K562 (cell line): ENCODE results near the gene UNC13A. TPM values are rescaled to one million over a fixed set of nuclear protein-coding genes. Genes with fewer than 3 reads are reported as not detected.

Experiments
- GABPA ChIP-seq: fragments of 200-800 bp; sonication (Bioruptor generic); conservative IDR thresholded peaks from 2 replicates; pipeline ENCODE4 v1.6.1; 2016; ENCODE audit warnings: low read depth, missing genetic modification characterization, missing compliant biosample characterization
- KLF1 ChIP-seq: fragments of 450-650 bp; IDR thresholded peaks from 2 replicates; pipeline ENCODE4 v1.6.1; 2016; ENCODE audit warnings: missing genetic modification characterization, missing compliant biosample characterization
- POLR2G ChIP-seq: fragments of 200-400 bp; formaldehyde crosslinking; IDR thresholded peaks from 2 replicates; pipeline ENCODE4 v1.6.1; 2017; ENCODE audit warnings: low read depth, mild to moderate bottlenecking, antibody characterized with exemption, low read length, moderate library complexity
- RFX1 ChIP-seq: fragments of 450-650 bp; IDR thresholded peaks from 2 replicates; pipeline ENCODE4 v1.6.1; 2016; ENCODE audit warnings: mild to moderate bottlenecking, moderate library complexity
- RFX7 ChIP-seq: fragments of 250-450 bp; sonication (Bioruptor Pico); IDR thresholded peaks from 2 replicates; pipeline ENCODE4 v1.5.1; 2021; ENCODE audit warnings: mild to moderate bottlenecking
- YY1 ChIP-seq, 3 experiments: IDR thresholded peaks; 2 replicates each; pipeline ENCODE4 v1.6.1; 2011; ENCODE audit warnings: low read length in 2 of 3, mild to moderate bottlenecking in 2 of 3, moderate library complexity in 2 of 3, borderline replicate concordance in 1 of 3, control low read depth in 1 of 3, low read depth in 1 of 3; ENCODE audit not compliant: insufficient read depth in 3 of 3, insufficient replicate concordance in 2 of 3, control insufficient read depth in 1 of 3, insufficient read length in 1 of 3; ENCODE audit errors: extremely low read depth in 1 of 3
- ZBTB40 ChIP-seq, 2 experiments: fragments of 450-650 bp in 1 of 2; sonication (generic) in 1 of 2; formaldehyde crosslinking in 1 of 2; IDR thresholded peaks; 2 replicates each; pipeline versions ENCODE4 v1.7.1 to v1.9.0; 2016 to 2022; ENCODE audit warnings: inconsistent platforms in 1 of 2, mild to moderate bottlenecking in 1 of 2, missing genetic modification reagents in 1 of 2
- ZHX1 ChIP-seq: fragments of 150-350 bp; conservative IDR thresholded peaks from 2 replicates; pipeline ENCODE4 v1.6.1; 2014; ENCODE audit warnings: low read length
- ZSCAN29 ChIP-seq: fragments of 450-650 bp; IDR thresholded peaks from 2 replicates; pipeline ENCODE4 v1.6.1; 2017
- polyA plus RNA-seq, 8 experiments: library from polyadenylated mRNA; depleted of rRNA in 4 of 8; stranded (reverse) in 5 of 8; unstranded in 3 of 8; fragments of >200 nt; fragmentation: Nextera tagmentation in 2 of 8; fragmentation: Illumina TruSeq in 1 of 8; extraction: Ambion mirVana in 2 of 8; extraction: Trizol in 1 of 8; gene quantifications; 2 replicates each; pipeline versions ENCODE4 v1.2.1 to v1.2.3, GENCODE V29; 2011 to 2014; ENCODE audit warnings: inconsistent platforms in 1 of 8, missing spikeins in 1 of 8
- total RNA-seq, 7 experiments: library from RNA; depleted of rRNA in 6 of 7; stranded (reverse); fragments of >200 nt in 6 of 7; fragmentation: Illumina TruSeq in 2 of 7; extraction: Trizol in 2 of 7; gene quantifications; 2 replicates each; pipeline versions ENCODE4 v1.2.1 to v1.2.3, GENCODE V29; 2011 to 2021; ENCODE audit warnings: low replicate concordance in 1 of 7
- TF ChIP-seq, protein P1 (sequence below): fragments of 250-450 bp; sonication (Bioruptor Pico); IDR thresholded peaks from 2 replicates; pipeline ENCODE4 v1.5.0; 2021
- TF ChIP-seq, protein P2 (sequence below): fragments of 450-650 bp; IDR thresholded peaks from 2 replicates; pipeline ENCODE4 v1.6.1; 2018; ENCODE audit warnings: mild to moderate bottlenecking, low read depth; ENCODE audit not compliant: partially characterized antibody
- TF ChIP-seq, protein P3 (sequence below): fragments of 450-650 bp; IDR thresholded peaks from 2 replicates; pipeline ENCODE4 v1.6.1; 2016; ENCODE audit warnings: low read depth, mild to moderate bottlenecking, moderate library complexity

The UNC13A gene
- total and polyA plus RNA-seq, 9 of the 15 experiments (the other 6 are each of a cell fraction or from before 2014, with no cell fraction given) = 0.03 to 1.0 (median 0.25) TPM

DNA sequence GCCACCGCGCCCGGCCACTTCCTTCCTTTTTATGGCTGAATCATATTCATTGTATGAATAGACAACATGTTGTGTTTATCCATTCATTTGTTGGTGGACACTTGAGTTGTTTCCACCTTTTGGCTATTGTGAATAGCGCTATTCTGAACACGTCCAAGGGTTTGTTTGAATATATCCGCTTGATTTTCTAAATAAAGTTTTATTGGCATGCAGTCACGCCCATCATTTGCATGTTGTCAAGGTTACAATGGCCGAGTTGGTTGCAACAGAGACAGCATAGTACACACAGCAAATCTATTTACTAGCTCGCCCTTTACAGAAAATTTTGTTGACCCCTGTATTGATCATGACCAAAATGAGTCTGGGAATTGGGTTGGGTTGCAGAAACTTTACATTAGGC is 89.2 kb downstream of the UNC13A start (continued):
- TF ChIP-seq ZBTB40 (IDR thresholded peaks at IDR 0.05) = peak; percentile 97
- TF ChIP-seq ZBTB40 (CRISPR knock-in tag; IDR thresholded peaks at IDR 0.05) = peak; percentile 98
- TF ChIP-seq YY1 (IDR thresholded peaks at IDR 0.05; ENCODE audit: borderline replicate concordance in 1 of 3, control insufficient read depth in 1 of 3, extremely low read depth in 1 of 3, insufficient read depth in 3 of 3, insufficient read length in 1 of 3, insufficient replicate concordance in 2 of 3, low read depth in 1 of 3, low read length in 2 of 3) = peak in 1 of 3 experiments; percentile 72
- TF ChIP-seq ZSCAN29 = no peak
- TF ChIP-seq KLF1 (tag) = 0 out of 2 replicates have a peak, but pooled peaks have one; percentile 42
- TF ChIP-seq, protein P1, sequence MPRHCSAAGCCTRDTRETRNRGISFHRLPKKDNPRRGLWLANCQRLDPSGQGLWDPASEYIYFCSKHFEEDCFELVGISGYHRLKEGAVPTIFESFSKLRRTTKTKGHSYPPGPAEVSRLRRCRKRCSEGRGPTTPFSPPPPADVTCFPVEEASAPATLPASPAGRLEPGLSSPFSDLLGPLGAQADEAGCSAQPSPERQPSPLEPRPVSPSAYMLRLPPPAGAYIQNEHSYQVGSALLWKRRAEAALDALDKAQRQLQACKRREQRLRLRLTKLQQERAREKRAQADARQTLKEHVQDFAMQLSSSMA (CRISPR knock-in tag) = no peak
- peak; percentile 87 for TF ChIP-seq RFX1
- no peak for TF ChIP-seq POLR2G
- TF ChIP-seq RFX7 (CRISPR knock-in tag) = no peak
- TF ChIP-seq GABPA (tag) = no peak
- TF ChIP-seq ZHX1 = peak; percentile 97
- TF ChIP-seq, protein P2, sequence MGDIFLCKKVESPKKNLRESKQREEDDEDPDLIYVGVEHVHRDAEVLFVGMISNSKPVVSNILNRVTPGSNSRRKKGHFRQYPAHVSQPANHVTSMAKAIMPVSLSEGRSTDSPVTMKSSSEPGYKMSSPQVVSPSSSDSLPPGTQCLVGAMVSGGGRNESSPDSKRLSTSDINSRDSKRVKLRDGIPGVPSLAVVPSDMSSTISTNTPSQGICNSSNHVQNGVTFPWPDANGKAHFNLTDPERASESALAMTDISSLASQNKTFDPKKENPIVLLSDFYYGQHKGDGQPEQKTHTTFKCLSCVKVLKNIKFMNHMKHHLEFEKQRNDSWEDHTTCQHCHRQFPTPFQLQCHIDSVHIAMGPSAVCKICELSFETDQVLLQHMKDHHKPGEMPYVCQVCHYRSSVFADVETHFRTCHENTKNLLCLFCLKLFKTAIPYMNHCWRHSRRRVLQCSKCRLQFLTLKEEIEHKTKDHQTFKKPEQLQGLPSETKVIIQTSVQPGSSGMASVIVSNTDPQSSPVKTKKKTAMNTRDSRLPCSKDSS = no peak
- TF ChIP-seq, protein P3, sequence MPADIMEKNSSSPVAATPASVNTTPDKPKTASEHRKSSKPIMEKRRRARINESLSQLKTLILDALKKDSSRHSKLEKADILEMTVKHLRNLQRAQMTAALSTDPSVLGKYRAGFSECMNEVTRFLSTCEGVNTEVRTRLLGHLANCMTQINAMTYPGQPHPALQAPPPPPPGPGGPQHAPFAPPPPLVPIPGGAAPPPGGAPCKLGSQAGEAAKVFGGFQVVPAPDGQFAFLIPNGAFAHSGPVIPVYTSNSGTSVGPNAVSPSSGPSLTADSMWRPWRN = no peak
